Natural killer cell (primary cell): ENCODE results near the gene PPME1. TPM values are rescaled to one million over a fixed set of nuclear protein-coding genes. Genes with fewer than 3 reads are reported as not detected.
"Not testable (repeated sequence)": the region's sequence is repeated elsewhere in the genome, so short reads cannot be mapped to it uniquely, and the experiment has no call there.

Source experiments
- ATAC-seq, 3 donors: fragments of 150-1000 bp in 2 of 3; fragments of 200-7000 bp in 1 of 3; cut with Tn5 transposase; 1 replicate in 1 of 3; 2 replicates in 2 of 3; pipeline ENCODE4 v1.10.0; 2021; ENCODE audit warnings: mild to moderate bottlenecking in 2 of 3, moderate library complexity in 2 of 3
- DNase-seq, 2 donors: peaks; one replicate each; pipeline versions ENCODE4 v3.0.0 to v3.0.0-alpha.2; 2013 to 2021; ENCODE audit warnings: mixed read lengths in 1 of 2
- H3K27ac ChIP-seq: one replicate; pipeline ENCODE4 v1.5.1; 2013; ENCODE audit warnings: mild to moderate bottlenecking, low read length
- H3K27me3 ChIP-seq: one replicate; pipeline ENCODE4 v1.6.1; 2013; ENCODE audit warnings: low read length; ENCODE audit not compliant: control insufficient read depth, insufficient read depth
- H3K36me3 ChIP-seq: one replicate; pipeline ENCODE4 v1.6.1; 2013; ENCODE audit warnings: low read length; ENCODE audit not compliant: control insufficient read depth, insufficient read depth
- H3K4me1 ChIP-seq: one replicate; pipeline ENCODE4 v1.6.1; 2013; ENCODE audit warnings: low read length; ENCODE audit not compliant: control insufficient read depth, insufficient read depth
- H3K4me3 ChIP-seq: one replicate; pipeline ENCODE4 v1.5.1; 2013; ENCODE audit warnings: low read length
- H3K9me3 ChIP-seq: one replicate; pipeline ENCODE4 v1.6.1; 2013; ENCODE audit warnings: low read length; ENCODE audit not compliant: control insufficient read depth, insufficient read depth
- H3K27ac Mint-ChIP-seq, 2 donors: one replicate each; pipeline ENCODE4 v1.8.0; 2022; ENCODE audit warnings: mild to moderate bottlenecking in 2 of 2, mixed read lengths in 2 of 2, moderate library complexity in 1 of 2
- H3K27me3 Mint-ChIP-seq, 2 donors: one replicate each; pipeline ENCODE4 v1.8.0; 2022; ENCODE audit warnings: low read depth in 2 of 2, mixed read lengths in 2 of 2
- H3K36me3 Mint-ChIP-seq: one replicate; pipeline ENCODE4 v1.8.0; 2022; ENCODE audit warnings: mixed read lengths
- H3K4me1 Mint-ChIP-seq, 2 donors: one replicate each; pipeline ENCODE4 v1.8.0; 2022; ENCODE audit warnings: mixed read lengths in 2 of 2
- H3K4me3 Mint-ChIP-seq: one replicate; pipeline ENCODE4 v1.8.0; 2022; ENCODE audit warnings: mild to moderate bottlenecking, moderate library complexity, mixed read lengths
- H3K9me3 Mint-ChIP-seq, 2 donors: one replicate each; pipeline ENCODE4 v1.8.0; 2022; ENCODE audit warnings: mixed read lengths in 2 of 2
- WGBS: methylation state at CpG from one replicate; pipeline ENCODE4 v1.1.7; 2013; ENCODE audit warnings: missing lambda C conversion rate; ENCODE audit not compliant: insufficient coverage; 5-methylcytosine and 5-hydroxymethylcytosine counted together
- intact Hi-C: fragments of 100-400 bp; cut with micrococcal nuclease; formaldehyde crosslinking; loops from one replicate; pipeline ENCODE4 v1.14.2; 2022
- total RNA-seq, 4 donors: library from RNA; stranded (reverse); fragments of 120-200 nt in 1 of 4; gene quantifications; one replicate each; pipeline versions ENCODE4 v1.2.3 to v1.2.4, GENCODE V29; 2013 to 2022
- TF ChIP-seq, protein P1 (sequence below): fragments of 200-600 bp; IDR thresholded peaks from one replicate; pipeline ENCODE4 v1.8.0; 2022; ENCODE audit warnings: antibody characterized with exemption

The PPME1 gene
- total RNA-seq, 3 donors from 2014 or later (not counting 1 experiment from before 2014, with no cell fraction given) = 15.6 to 18.5 (median 16.9) TPM

GRCh38 chr11:74138021-74138420, 33.1 kb upstream of the PPME1 start:
- Histone ChIP-seq H3K36me3 (peaks cover 32% of the 10 kb centered on the region), H3K4me1 (no peaks in the 10 kb centered on the region), H3K9me3 (no peaks in the 10 kb centered on the region), H3K4me3 (no peak overlapping the region), H3K27ac (no peak overlapping the region), H3K27me3 (no peaks in the 10 kb centered on the region)
- no peak for ATAC-seq
- intact Hi-C loops = no loop called here
- H3K27me3 Mint-ChIP-seq = no peaks in the 10 kb centered on the region
- no peaks in the 10 kb centered on the region for H3K9me3 Mint-ChIP-seq
- no CpG with 5 or more reads among the region's 2 CpGs for whole genome bisulfite sequencing
- H3K4me3 Mint-ChIP-seq = no peak overlapping the region
- no peak overlapping the region for H3K27ac Mint-ChIP-seq
- peaks cover 0 to 7% of the 10 kb centered on the region in 2 donors for H3K4me1 Mint-ChIP-seq
- H3K36me3 Mint-ChIP-seq = peaks cover 10% of the 10 kb centered on the region
- DNase-seq = no peak
- TF ChIP-seq, protein P1, sequence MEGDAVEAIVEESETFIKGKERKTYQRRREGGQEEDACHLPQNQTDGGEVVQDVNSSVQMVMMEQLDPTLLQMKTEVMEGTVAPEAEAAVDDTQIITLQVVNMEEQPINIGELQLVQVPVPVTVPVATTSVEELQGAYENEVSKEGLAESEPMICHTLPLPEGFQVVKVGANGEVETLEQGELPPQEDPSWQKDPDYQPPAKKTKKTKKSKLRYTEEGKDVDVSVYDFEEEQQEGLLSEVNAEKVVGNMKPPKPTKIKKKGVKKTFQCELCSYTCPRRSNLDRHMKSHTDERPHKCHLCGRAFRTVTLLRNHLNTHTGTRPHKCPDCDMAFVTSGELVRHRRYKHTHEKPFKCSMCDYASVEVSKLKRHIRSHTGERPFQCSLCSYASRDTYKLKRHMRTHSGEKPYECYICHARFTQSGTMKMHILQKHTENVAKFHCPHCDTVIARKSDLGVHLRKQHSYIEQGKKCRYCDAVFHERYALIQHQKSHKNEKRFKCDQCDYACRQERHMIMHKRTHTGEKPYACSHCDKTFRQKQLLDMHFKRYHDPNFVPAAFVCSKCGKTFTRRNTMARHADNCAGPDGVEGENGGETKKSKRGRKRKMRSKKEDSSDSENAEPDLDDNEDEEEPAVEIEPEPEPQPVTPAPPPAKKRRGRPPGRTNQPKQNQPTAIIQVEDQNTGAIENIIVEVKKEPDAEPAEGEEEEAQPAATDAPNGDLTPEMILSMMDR = no peak

- no peaks in the 10 kb centered on the region for H3K9me3 Mint-ChIP-seq
- no peak overlapping the region for H3K27ac Mint-ChIP-seq
- Histone ChIP-seq H3K27me3 (no peaks in the 10 kb centered on the region), H3K9me3 (no peaks in the 10 kb centered on the region), H3K27ac (no peak overlapping the region), H3K4me1 (no peaks in the 10 kb centered on the region), H3K4me3 (no peak overlapping the region), H3K36me3 (peaks cover 32% of the 10 kb centered on the region)
- H3K4me1 Mint-ChIP-seq = peaks cover 0 to 9% of the 10 kb centered on the region in 2 donors
- no peak overlapping the region for H3K4me3 Mint-ChIP-seq
- H3K36me3 Mint-ChIP-seq = peaks cover 10% of the 10 kb centered on the region
- TF ChIP-seq, protein P1 = no peak
- intact Hi-C loops = no loop called here
- 95% methylated on average over 1 of the region's 2 CpGs for WGBS
- no peak for DNase-seq
- H3K27me3 Mint-ChIP-seq = no peaks in the 10 kb centered on the region
- no peak for ATAC-seq
Observed at GRCh38 chr11:74138572-74138971, 32.5 kb upstream of the PPME1 start.

DNA sequence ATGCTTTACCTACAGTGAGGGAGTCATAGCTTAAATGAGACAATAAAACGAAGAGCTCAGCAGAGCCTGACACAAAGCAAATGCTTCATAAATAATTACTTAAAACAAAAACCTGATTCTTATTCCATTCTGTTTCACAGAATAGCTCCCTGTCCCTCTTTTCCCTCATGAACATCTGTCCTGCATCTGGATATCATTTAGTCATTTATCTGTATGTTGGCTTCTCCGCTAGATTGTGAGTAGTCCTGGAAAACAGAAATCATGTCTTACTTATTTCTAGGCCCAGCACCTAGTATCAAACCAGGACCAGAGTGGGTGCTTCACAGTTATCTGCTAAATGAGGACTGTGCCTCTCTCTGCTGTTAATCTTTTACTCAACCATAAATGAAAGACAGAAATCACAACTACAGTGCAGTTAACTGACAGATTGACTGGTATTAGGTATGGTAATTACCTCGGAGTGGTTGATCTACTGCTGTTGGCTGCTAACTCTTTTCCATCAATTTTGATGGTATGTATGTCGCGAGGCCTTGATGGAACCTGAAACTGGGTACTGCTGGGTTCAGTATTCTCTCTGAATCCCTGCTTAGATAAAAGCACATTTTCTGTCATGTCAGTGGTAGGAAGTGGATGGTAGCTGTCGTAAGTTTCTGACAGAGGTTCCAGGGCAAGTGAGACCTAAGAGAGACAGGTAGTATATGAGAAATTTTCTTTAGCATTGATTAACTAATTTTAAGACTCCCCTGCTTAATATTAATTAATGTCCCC, 31.8 kb upstream of the PPME1 start:
- H3K4me1 ChIP-seq = no peaks in the 10 kb centered on the region
- TF ChIP-seq, protein P1 = no peak
- Mint-ChIP-seq H3K27me3 (no peaks in the 10 kb centered on the region), H3K27ac (no peak overlapping the region), H3K4me3 (no peak overlapping the region), H3K36me3 (peaks cover 10% of the 10 kb centered on the region), H3K9me3 (no peaks in the 10 kb centered on the region), H3K4me1 (peaks cover 0 to 9% of the 10 kb centered on the region in 2 donors)
- intact Hi-C loops = no loop called here
- ATAC-seq = no peak
- no peak overlapping the region for H3K4me3 ChIP-seq
- H3K27me3 ChIP-seq = no peaks in the 10 kb centered on the region
- WGBS = 96% methylated on average over 5 of the region's 6 CpGs
- H3K27ac ChIP-seq = no peak overlapping the region
- DNase-seq = no peak
- peaks cover 27% of the 10 kb centered on the region for H3K36me3 ChIP-seq
- no peaks in the 10 kb centered on the region for H3K9me3 ChIP-seq

GRCh38 chr11:74139919-74140431, 31.1 kb upstream of the PPME1 start:
- H3K4me1 ChIP-seq, H3K4me1 Mint-ChIP-seq, H3K4me3 ChIP-seq, H3K27ac Mint-ChIP-seq, DNase-seq, H3K27ac ChIP-seq, ATAC-seq, H3K4me3 Mint-ChIP-seq, intact Hi-C loops, H3K27me3 Mint-ChIP-seq, H3K9me3 Mint-ChIP-seq, H3K27me3 ChIP-seq, H3K9me3 ChIP-seq: not testable (repeated sequence)
- H3K36me3 Mint-ChIP-seq = peaks cover 10% of the 10 kb centered on the region
- WGBS = 100% methylated on average over 1 of the region's 1 CpG
- peaks cover 27% of the 10 kb centered on the region for H3K36me3 ChIP-seq
